BE2C (cell line): Measurements from ENCODE around the gene CENPP.

ENCODE experiments used
- DNase-seq: peaks from one replicate; pipeline ENCODE4 v3.0.0-alpha.2; 2020
- H3K27me3 ChIP-seq: fragments of 250-450 bp; sonication (Bioruptor Pico); 2 replicates; pipeline ENCODE4 v1.5.1; 2020; ENCODE audit warnings: mild to moderate bottlenecking
- H3K36me3 ChIP-seq: fragments of 250-450 bp; sonication (Bioruptor Pico); 2 replicates; pipeline ENCODE4 v1.5.1; 2020; ENCODE audit warnings: mild to moderate bottlenecking
- H3K4me1 ChIP-seq: fragments of 250-450 bp; sonication (Bioruptor Pico); 2 replicates; pipeline ENCODE4 v1.5.1; 2020
- H3K4me3 ChIP-seq: 2 replicates; pipeline ENCODE4 v1.5.1; 2011; ENCODE audit warnings: low read depth, low read length
- H3K9me3 ChIP-seq: fragments of 250-450 bp; sonication (Bioruptor Pico); 2 replicates; pipeline ENCODE4 v1.5.1; 2020
- TF ChIP-seq, protein P1 (sequence below): IDR thresholded peaks from 2 replicates; pipeline ENCODE4 v1.5.1; 2012; ENCODE audit warnings: mild to moderate bottlenecking, low read depth, low read length

Gene CENPP

DNA sequence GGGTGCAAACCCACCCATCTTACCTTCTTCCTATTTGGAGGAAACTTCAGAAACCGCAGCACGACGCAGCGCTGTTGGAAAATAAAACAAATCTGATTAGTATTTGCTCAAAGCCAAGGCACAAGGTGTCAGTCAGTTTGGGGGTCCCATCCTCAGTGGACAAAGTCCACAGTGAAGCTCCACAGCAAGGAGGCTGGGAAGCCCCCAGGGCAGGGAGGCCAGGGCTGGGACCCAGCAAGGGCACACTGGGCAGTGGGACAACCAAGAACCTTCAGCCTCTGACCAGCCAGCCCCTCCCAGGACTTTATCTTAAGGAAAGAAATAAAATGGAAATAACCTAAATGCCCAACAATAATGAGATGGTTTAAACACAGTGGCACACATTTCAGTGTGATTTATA is 332.9 kb downstream of the CENPP start:
- no peak overlapping the region for H3K4me3 ChIP-seq
- no peaks in the 10 kb centered on the region for H3K9me3 ChIP-seq
- TF ChIP-seq, protein P1, sequence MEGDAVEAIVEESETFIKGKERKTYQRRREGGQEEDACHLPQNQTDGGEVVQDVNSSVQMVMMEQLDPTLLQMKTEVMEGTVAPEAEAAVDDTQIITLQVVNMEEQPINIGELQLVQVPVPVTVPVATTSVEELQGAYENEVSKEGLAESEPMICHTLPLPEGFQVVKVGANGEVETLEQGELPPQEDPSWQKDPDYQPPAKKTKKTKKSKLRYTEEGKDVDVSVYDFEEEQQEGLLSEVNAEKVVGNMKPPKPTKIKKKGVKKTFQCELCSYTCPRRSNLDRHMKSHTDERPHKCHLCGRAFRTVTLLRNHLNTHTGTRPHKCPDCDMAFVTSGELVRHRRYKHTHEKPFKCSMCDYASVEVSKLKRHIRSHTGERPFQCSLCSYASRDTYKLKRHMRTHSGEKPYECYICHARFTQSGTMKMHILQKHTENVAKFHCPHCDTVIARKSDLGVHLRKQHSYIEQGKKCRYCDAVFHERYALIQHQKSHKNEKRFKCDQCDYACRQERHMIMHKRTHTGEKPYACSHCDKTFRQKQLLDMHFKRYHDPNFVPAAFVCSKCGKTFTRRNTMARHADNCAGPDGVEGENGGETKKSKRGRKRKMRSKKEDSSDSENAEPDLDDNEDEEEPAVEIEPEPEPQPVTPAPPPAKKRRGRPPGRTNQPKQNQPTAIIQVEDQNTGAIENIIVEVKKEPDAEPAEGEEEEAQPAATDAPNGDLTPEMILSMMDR: no peak
- peaks cover 24% of the 10 kb centered on the region for H3K36me3 ChIP-seq
- DNase-seq: no peak
- H3K27me3 ChIP-seq: no peaks in the 10 kb centered on the region
- H3K4me1 ChIP-seq: no peaks in the 10 kb centered on the region

DNA sequence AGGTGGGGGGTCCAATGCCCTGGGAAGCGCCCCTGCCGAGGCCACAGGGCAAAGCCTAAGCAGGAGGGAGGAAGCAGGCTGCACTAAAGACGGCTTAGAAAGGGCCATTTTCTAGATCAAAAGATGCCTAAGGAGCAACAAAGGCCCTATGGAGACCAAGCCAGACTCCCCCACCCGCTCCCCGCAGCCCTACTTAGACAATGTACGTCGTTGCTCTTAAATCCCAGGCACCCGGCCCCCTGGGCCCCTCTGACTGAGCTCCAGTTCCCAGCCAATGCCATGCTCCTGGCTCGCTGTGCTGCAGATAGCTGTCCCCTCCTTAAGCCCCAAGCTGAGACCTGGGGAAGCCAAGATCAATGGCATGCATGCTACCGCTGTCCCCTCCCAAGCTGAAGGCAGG is 333.8 kb downstream of the CENPP start:
- Histone ChIP-seq H3K4me1 (no peaks in the 10 kb centered on the region), H3K4me3 (no peak overlapping the region), H3K9me3 (no peaks in the 10 kb centered on the region), H3K27me3 (no peaks in the 10 kb centered on the region), H3K36me3 (peaks cover 14% of the 10 kb centered on the region)
- no peak for DNase-seq
- TF ChIP-seq, protein P1: no peak

DNA sequence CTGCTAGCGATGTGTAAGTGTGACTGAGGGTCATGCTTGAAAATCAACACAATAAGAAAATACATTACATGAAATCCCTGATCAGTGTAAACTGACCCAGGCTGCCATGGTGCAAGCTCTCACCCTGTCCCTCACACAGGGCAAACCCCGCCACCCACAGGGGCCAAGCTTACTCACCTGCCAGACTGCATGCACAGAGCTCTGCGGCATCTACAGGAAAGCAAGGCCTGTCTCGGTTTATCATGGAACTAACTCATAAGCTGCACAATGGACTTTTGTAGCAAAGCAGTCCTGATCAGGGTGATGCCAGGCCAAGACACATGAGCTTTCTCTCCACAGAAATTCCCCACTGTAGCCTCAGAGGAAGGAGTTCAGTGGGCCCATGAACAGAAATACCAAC is 334.5 kb downstream of the CENPP start:
- no peak for DNase-seq
- Histone ChIP-seq H3K4me1 (no peaks in the 10 kb centered on the region), H3K36me3 (peaks cover 8% of the 10 kb centered on the region; the same call in 1 of the 2 replicates), H3K4me3 (no peak overlapping the region), H3K27me3 (no peaks in the 10 kb centered on the region), H3K9me3 (no peaks in the 10 kb centered on the region)
- TF ChIP-seq, protein P1: no peak

DNA sequence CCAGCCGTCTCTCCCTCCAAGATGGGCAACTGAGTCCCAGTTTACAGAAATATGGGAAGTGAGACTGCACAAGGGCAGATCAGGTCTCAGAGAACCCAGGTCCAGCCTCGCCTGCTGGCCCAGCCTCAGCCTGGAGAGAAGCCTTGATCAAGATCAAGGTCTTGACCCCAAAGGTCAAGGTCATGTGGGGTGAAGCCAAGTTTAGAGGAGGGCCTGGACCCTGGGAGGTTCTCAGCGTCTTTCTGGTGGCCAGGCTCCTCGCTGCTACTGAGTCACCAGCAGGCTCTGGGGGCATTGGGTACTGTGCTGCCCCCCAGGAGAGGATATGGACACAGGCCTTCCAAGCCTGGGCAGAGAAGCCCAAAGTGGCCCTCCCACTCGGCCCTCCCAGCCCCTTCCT is 335.4 kb downstream of the CENPP start:
- H3K4me3 ChIP-seq: no peak overlapping the region
- no peak for DNase-seq
- H3K4me1 ChIP-seq: no peaks in the 10 kb centered on the region
- H3K9me3 ChIP-seq: no peaks in the 10 kb centered on the region
- H3K27me3 ChIP-seq: no peaks in the 10 kb centered on the region
- H3K36me3 ChIP-seq: no peaks in the 10 kb centered on the region; the same call in 1 of the 2 replicates
- TF ChIP-seq, protein P1: no peak

DNA sequence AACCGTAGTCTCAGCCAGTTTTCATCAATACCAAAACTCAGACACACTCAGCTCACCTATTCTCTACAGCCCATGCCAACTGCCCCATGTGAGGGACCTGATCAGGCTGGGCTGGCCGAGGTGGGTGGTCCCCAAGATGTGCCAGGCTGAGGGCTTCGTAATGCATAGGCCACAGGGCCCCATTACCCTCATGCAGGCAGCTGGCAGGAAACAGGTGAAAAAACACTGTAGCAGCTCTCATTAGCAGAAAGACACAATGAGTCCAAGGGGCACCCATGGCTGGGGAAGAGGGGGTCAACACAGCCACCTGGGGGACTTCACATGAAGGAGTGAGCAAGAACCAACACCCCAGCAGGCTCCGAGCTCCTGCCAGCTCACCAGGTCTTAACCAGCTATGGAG is 336.0 kb downstream of the CENPP start:
- Histone ChIP-seq H3K36me3 (no peaks in the 10 kb centered on the region; the same call in 1 of the 2 replicates), H3K4me1 (no peaks in the 10 kb centered on the region), H3K27me3 (no peaks in the 10 kb centered on the region), H3K9me3 (no peaks in the 10 kb centered on the region), H3K4me3 (no peak overlapping the region)
- TF ChIP-seq, protein P1: no peak
- no peak for DNase-seq

DNA sequence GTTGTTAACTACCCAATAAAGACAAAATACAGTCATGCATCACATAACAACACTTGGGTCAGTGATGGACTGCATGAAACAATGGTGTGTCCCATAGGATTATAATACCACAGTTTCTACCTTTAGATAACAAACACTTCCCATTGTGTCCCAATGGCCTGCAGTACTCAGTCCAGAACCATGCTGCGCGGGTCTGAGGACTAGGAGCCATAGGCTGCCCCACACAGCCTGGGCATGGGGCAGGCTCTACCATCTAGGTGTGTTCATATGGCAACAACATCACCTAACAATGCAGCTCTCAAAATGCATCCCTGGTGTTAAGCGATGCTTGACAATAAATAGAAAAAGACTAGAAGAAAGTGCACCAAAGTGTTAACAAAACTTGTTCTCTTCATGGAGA is 337.4 kb downstream of the CENPP start:
- DNase-seq: no peak

More for the DNA sequence above, 337.4 kb downstream of the CENPP start:
- Histone ChIP-seq H3K4me3 (no peak overlapping the region), H3K9me3 (no peaks in the 10 kb centered on the region), H3K4me1 (no peaks in the 10 kb centered on the region), H3K36me3 (no peaks in the 10 kb centered on the region; the same call in 1 of the 2 replicates), H3K27me3 (no peaks in the 10 kb centered on the region)
- TF ChIP-seq, protein P1: no peak
